HG03039 (cell line): ENCODE results near the gene POLK.

Experiments used
- ATAC-seq: cut with Tn5 transposase; IDR thresholded peaks from one replicate; pipeline ENCODE4 v1.9.1; 2021; ENCODE audit warnings: mild to moderate bottlenecking, moderate library complexity; ENCODE audit not compliant: unreplicated experiment

The POLK gene

DNA sequence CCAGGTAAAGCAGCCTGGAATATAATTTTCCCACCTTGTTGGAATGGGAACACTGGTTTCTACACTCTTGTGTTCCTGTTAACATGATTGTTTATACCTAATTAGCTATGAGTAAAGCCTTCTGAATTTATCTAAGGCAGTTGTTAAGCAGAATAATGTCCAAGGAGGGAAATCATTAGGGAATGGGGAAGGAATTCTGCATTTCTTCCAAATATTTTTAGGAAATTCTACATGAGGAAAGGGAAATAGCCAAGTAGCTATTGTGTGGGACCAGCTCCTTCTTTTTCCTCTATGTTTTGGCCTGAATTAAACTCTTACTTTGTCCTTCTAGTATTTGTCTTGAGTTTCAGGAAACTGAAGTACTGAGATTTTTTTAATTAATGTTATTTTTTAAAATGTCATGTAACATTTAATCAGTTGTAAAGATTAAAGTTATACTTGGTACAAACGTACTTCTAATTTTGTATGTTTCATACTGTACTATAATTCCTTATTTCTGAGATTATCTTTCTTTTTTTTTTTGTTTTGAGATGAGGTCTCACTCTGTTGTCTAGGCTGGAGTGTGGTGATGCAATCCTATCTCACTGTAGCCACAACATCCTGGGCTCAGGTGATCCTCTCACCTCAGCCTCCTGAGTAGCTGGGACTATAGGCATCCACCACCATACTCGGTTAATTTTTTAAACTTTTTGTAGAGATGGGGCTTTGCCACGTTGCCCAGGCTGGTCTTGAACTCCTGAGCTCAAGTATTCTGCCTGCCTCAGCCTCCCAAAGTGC, 128.0 kb downstream of the POLK start:
- no peak for ATAC-seq

GRCh38 chr5:75640395-75640794, 128.7 kb downstream of the POLK start:
- ATAC-seq, result no peak

- no peak for ATAC-seq
Measured at GRCh38 chr5:75640826-75641225, 129.1 kb downstream of the POLK start.

DNA sequence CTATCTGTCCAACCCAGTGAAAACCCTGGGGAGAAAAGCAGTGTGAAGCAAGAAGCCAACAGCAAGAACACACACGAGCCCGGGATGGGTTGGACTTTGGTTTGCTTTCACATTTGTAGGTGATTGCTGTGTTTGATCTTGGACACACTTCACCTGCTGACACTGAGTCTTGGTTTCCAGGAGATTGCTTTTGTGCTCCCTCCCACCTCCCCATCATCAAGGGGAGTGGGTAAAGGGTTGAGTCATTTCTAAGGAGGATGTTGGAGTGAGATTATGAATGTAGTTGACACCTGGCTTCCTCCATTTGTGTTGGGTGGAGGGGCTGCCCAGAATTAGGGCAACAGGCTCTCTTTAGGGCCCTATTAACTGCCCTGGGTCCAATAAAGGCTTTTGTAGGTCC, 137.0 kb downstream of the POLK start:
- ATAC-seq, result no peak
